A673 (cell line): ENCODE measurements around the gene FRS3. TPM values are rescaled to one million over a fixed set of nuclear protein-coding genes. Genes with fewer than 3 reads are reported as not detected.

ENCODE experiments used
- Bru-seq: library from RNA; stranded (reverse); fragments of 400-500 nt; gene quantifications from one replicate; lab custom pipeline; 2021; lab: Mats Ljungman, UMichigan
- BruChase-seq, 2 experiments: library from RNA; stranded (reverse); fragments of 400-500 nt; gene quantifications; one replicate each; lab custom pipeline; 2021; lab: Mats Ljungman, UMichigan
- BruUV-seq: library from RNA; stranded (reverse); fragments of 400-500 nt; replicated peaks from 2 replicates; lab custom pipeline; 2021; lab: Mats Ljungman, UMichigan
- CTCF ChIA-PET: fragments of 300-600 bp; sonication (Branson Sonifier 250); formaldehyde crosslinking; loops from one replicate; lab custom pipeline; 2022; ENCODE audit warnings: antibody characterized with exemption; lab: Charles Lee
- POLR2A ChIA-PET: fragments of 300-600 bp; sonication (Branson Sonifier 250); formaldehyde crosslinking; loops from one replicate; lab custom pipeline; 2022; ENCODE audit warnings: antibody characterized with exemption; ENCODE audit not compliant: low non-redundant PET; lab: Charles Lee
- DNase-seq: peaks from one replicate; pipeline ENCODE4 v3.0.0-alpha.2; 2015; ENCODE audit warnings: low spot score
- H3K27ac ChIP-seq: fragments of 200-600 bp; sonication (generic); 2 replicates; pipeline ENCODE4 v1.5.1; 2016; ENCODE audit warnings: mixed run types, low read depth, mild to moderate bottlenecking, mixed read lengths, antibody characterized with exemption, low read length; ENCODE audit not compliant: poor library complexity, severe bottlenecking
- H3K27me3 ChIP-seq: fragments of 200-600 bp; sonication (generic); replicated peaks from 2 replicates; pipeline ENCODE4 v1.6.1; 2017; ENCODE audit warnings: mixed run types, low read depth, mild to moderate bottlenecking, mixed read lengths, antibody characterized with exemption, low read length; ENCODE audit not compliant: insufficient read depth, poor library complexity
- H3K36me3 ChIP-seq: fragments of 200-600 bp; sonication (generic); 2 replicates; pipeline ENCODE4 v1.6.1; 2016; ENCODE audit warnings: mixed run types, mild to moderate bottlenecking, mixed read lengths, antibody characterized with exemption, low read length; ENCODE audit not compliant: insufficient read depth, poor library complexity, severe bottlenecking
- H3K4me1 ChIP-seq: fragments of 200-600 bp; sonication (generic); 2 replicates; pipeline ENCODE4 v1.6.1; 2017; ENCODE audit warnings: mixed run types, mild to moderate bottlenecking, mixed read lengths, antibody characterized with exemption, low read length; ENCODE audit not compliant: insufficient read depth, poor library complexity, severe bottlenecking
- H3K4me3 ChIP-seq: fragments of 200-600 bp; sonication (generic); 2 replicates; pipeline ENCODE4 v1.5.1; 2016; ENCODE audit warnings: low read depth, mixed run types, mild to moderate bottlenecking, mixed read lengths, low read length; ENCODE audit not compliant: poor library complexity, severe bottlenecking
- H3K9me3 ChIP-seq: fragments of 200-600 bp; sonication (generic); 2 replicates; pipeline ENCODE4 v1.6.1; 2016; ENCODE audit warnings: mixed run types, low read depth, mild to moderate bottlenecking, mixed read lengths, antibody characterized with exemption, low read length; ENCODE audit not compliant: poor library complexity, severe bottlenecking
- CTCF ChIP-seq: fragments of 300-800, 200-600 bp; sonication (generic); conservative IDR thresholded peaks from 2 replicates; pipeline ENCODE4 v1.5.1; 2017; ENCODE audit warnings: low read depth, mild to moderate bottlenecking, antibody characterized with exemption, low read length, moderate library complexity, mixed read lengths
- EZH2 ChIP-seq: fragments of 200-600 bp; sonication (generic); IDR thresholded peaks from 2 replicates; pipeline ENCODE4 v1.6.1; 2017; ENCODE audit warnings: borderline replicate concordance, low read depth, mild to moderate bottlenecking, mixed read lengths, antibody characterized with exemption, low read length; ENCODE audit not compliant: poor library complexity, severe bottlenecking
- intact Hi-C: fragments of 100-400 bp; cut with micrococcal nuclease; formaldehyde crosslinking; loops from one replicate; pipeline ENCODE4 v1.10.0; 2022; ENCODE audit not compliant: unreplicated experiment
- long read RNA-seq: library from polyadenylated mRNA; stranded (forward); transcript quantifications from one replicate; pipeline ENCODE4 v2.0.0, GENCODE V29; 2022
- total RNA-seq: library from RNA; stranded (reverse); gene quantifications from 2 replicates; pipeline ENCODE4 v1.2.3, GENCODE V29; 2021

FRS3 gene
- 3.0 and 5.5 TPM in 2 replicates for total RNA-seq
- Bru-seq, nascent RNA, result percentile 50 among the genes with signal in this experiment
- percentile 37 among the genes with signal in this experiment for BruChase-seq, experiment 1, labeled RNA remaining after a 2-hour chase
- percentile 42 among the genes with signal in this experiment for BruChase-seq, experiment 2, labeled RNA remaining after a 6-hour chase
- long read RNA-seq, transcript FRS3-202 (7 exons, 2,174 nt), result major isoform, 6 of 13 reads
- long read RNA-seq, partial matches to known transcripts, result 2 of 13 reads
- long read RNA-seq, other reads (novel, unspliced or antisense), result 5 of 13 reads

- CTCF ChIA-PET, result interaction anchor here (0.6 to 0.7 kb wide), 3 partner anchors 71 to 553 kb away, joined by 3 to 7 read pairs (median 4); no protein-coding TSS in a partner anchor
- no peak for TF ChIP-seq EZH2
- TF ChIP-seq CTCF, result peak; percentile 95
- Histone ChIP-seq H3K4me3 (peak within 1 kb of the TSS; percentile 81), H3K9me3 (no peaks in the 10 kb centered on the region), H3K4me1 (peaks cover 17% of the 10 kb centered on the region), H3K27me3 (no peaks in the 10 kb centered on the region), H3K36me3 (peaks cover 13% of the 10 kb centered on the region), H3K27ac (peak within 1 kb of the TSS; percentile 53)
- intact Hi-C loops, result loop anchor here (1.0 to 10.0 kb wide), 5 partner anchors 75 to 437 kb away; partner anchors contain the start of gene MRPS10
- POLR2A ChIA-PET, result interaction anchor here (0.6 kb wide), 1 partner anchor 1150 kb away, joined by 3 read pairs; no protein-coding TSS in a partner anchor
- peak; percentile 96 for DNase-seq
- BruUV-seq, result no TSS peak
Measured at GRCh38 chr6:41779788-41780550, at the start of gene FRS3. TSS of gene FRS3 (minus strand) at chr6:41779900. CDS start at chr6:41776987, 2,913 bp downstream.

GRCh38 chr6:41826343-41827022 is 46.8 kb upstream of the FRS3 start:
- CTCF ChIA-PET, result no interaction called here

More at GRCh38 chr6:41826343-41827022, 46.8 kb upstream of the FRS3 start:
- Histone ChIP-seq H3K27me3 (no peaks in the 10 kb centered on the region), H3K27ac (no peak overlapping the region), H3K4me1 (no peaks in the 10 kb centered on the region), H3K9me3 (no peaks in the 10 kb centered on the region), H3K4me3 (no peak overlapping the region), H3K36me3 (no peaks in the 10 kb centered on the region)
- TF ChIP-seq CTCF (no peak), EZH2 (no peak)
- no TSS peak for BruUV-seq
- DNase-seq, result no peak
- intact Hi-C loops, result no loop called here
- POLR2A ChIA-PET, result no interaction called here
